ENCODE results near the gene MFSD2B. TPM values are rescaled to one million over a fixed set of nuclear protein-coding genes. Genes with fewer than 3 reads are reported as not detected.

Gene MFSD2B
- under 1 TPM in 1 of 4 donors, not detected in 3; 0.16 TPM for total RNA-seq

- in situ Hi-C loops (cut with MboI; ENCODE audit: low pct_ligation_motif_present in 1 of 4, low pct_unique_long_range_greater_than_20kb in 1 of 4, low sequenced_read_pairs in 3 of 4) = no loop called here
- DNase-seq = no peak
Observed at GRCh38 chr2:24009680-24010476, at the start of gene MFSD2B. TSS of gene MFSD2B (plus strand) at chr2:24010085. CDS start at chr2:24010097, 12 bp downstream.

GRCh38 chr2:23967846-23968245 is 42.0 kb upstream of the MFSD2B start:
- in situ Hi-C loops (cut with MboI; ENCODE audit: low pct_ligation_motif_present in 1 of 4, low pct_unique_long_range_greater_than_20kb in 1 of 4, low sequenced_read_pairs in 3 of 4) (no loop called here), intact Hi-C loops (cut with DNase I; ENCODE audit: low total_unique reads) (no loop called here)
- Histone ChIP-seq H3K27ac (no peak overlapping the region), H3K4me1 (no peaks in the 10 kb centered on the region), H3K36me3 (peaks cover 0 to 6% (median 0%) of the 10 kb centered on the region in 4 donors), H3K27me3 (no peaks in the 10 kb centered on the region), H3K9me3 (no peaks in the 10 kb centered on the region), H3K4me3 (no peak overlapping the region)
- DNase-seq = no peak
- TF ChIP-seq POLR2A (IDR thresholded peaks at IDR 0.05) = no peak
- no peak for TF ChIP-seq EP300 (IDR thresholded peaks at IDR 0.05; ENCODE audit: low read depth)
- 90 to 96% methylated on average over 2 to 4 of the region's 4 CpGs for WGBS, 2 donors (ENCODE audit: low coverage in 1 of 2)

More at GRCh38 chr2:24009680-24010476, at the start of gene MFSD2B:
- H3K36me3 ChIP-seq = no peaks in the 10 kb centered on the region
- H3K4me1 ChIP-seq = peaks cover 0 to 13% (median 11%) of the 10 kb centered on the region in 4 donors
- intact Hi-C loops (cut with DNase I; ENCODE audit: low total_unique reads) = no loop called here
- H3K4me3 ChIP-seq = peak within 1 kb of the TSS in 3 of 4 donors; percentile 37 to 48 (median 42)
- H3K9me3 ChIP-seq = no peaks in the 10 kb centered on the region
- no peak for TF ChIP-seq POLR2A (IDR thresholded peaks at IDR 0.05)
- no peak for TF ChIP-seq POLR2AphosphoS5 (IDR thresholded peaks at IDR 0.05)
- no peak for TF ChIP-seq CTCF (IDR thresholded peaks at IDR 0.05)
- no peak for TF ChIP-seq EP300 (IDR thresholded peaks at IDR 0.05; ENCODE audit: low read depth)
- WGBS, 2 donors (ENCODE audit: low coverage in 1 of 2) = 10% methylated on average over 39 of the region's 75 CpGs; no CpG with 5 or more reads in 1 of the 2 donors
- H3K27ac ChIP-seq = no peak within 1 kb of the TSS
- H3K27me3 ChIP-seq = peaks cover 46% of the 10 kb centered on the region

- Histone ChIP-seq H3K36me3 (peaks cover 0 to 9% (median 4%) of the 10 kb centered on the region in 4 donors), H3K9me3 (no peaks in the 10 kb centered on the region), H3K27me3 (no peaks in the 10 kb centered on the region), H3K27ac (no peak overlapping the region), H3K4me3 (no peak overlapping the region), H3K4me1 (no peaks in the 10 kb centered on the region)
- TF ChIP-seq EP300 (IDR thresholded peaks at IDR 0.05; ENCODE audit: low read depth) (no peak), POLR2AphosphoS5 (IDR thresholded peaks at IDR 0.05) (no peak), POLR2A (IDR thresholded peaks at IDR 0.05) (no peak), CTCF (IDR thresholded peaks at IDR 0.05) (no peak)
- 93 to 97% methylated on average over 6 to 8 of the region's 8 CpGs for WGBS, 2 donors (ENCODE audit: low coverage in 1 of 2)
- no peak for DNase-seq
- intact Hi-C loops (cut with DNase I; ENCODE audit: low total_unique reads) = no loop called here
- in situ Hi-C loops (cut with MboI; ENCODE audit: low pct_ligation_motif_present in 1 of 4, low pct_unique_long_range_greater_than_20kb in 1 of 4, low sequenced_read_pairs in 3 of 4) = no loop called here
Observed at GRCh38 chr2:23976883-23977282, 33.0 kb upstream of the MFSD2B start.

- intact Hi-C loops (cut with DNase I; ENCODE audit: low total_unique reads) (no loop called here), in situ Hi-C loops (cut with MboI; ENCODE audit: low pct_ligation_motif_present in 1 of 4, low pct_unique_long_range_greater_than_20kb in 1 of 4, low sequenced_read_pairs in 3 of 4) (no loop called here)
- 54% methylated on average over 2 of the region's 2 CpGs for WGBS, 2 donors (ENCODE audit: low coverage in 1 of 2)
- H3K27me3 ChIP-seq = no peaks in the 10 kb centered on the region
- no peak overlapping the region for H3K27ac ChIP-seq
- no peaks in the 10 kb centered on the region for H3K9me3 ChIP-seq
- no peaks in the 10 kb centered on the region for H3K4me1 ChIP-seq
- no peak overlapping the region for H3K4me3 ChIP-seq
- H3K36me3 ChIP-seq = peaks cover 0 to 14% (median 0%) of the 10 kb centered on the region in 4 donors
- DNase-seq = no peak
- peak; percentile 10 to 48 (median 18) for TF ChIP-seq CTCF (IDR thresholded peaks at IDR 0.05)
- TF ChIP-seq POLR2AphosphoS5 (IDR thresholded peaks at IDR 0.05) = no peak
- TF ChIP-seq POLR2A (IDR thresholded peaks at IDR 0.05) = no peak
Observed at GRCh38 chr2:23988371-23988770, 21.5 kb upstream of the MFSD2B start.

Measured in transverse colon (tissue), 4 donors.